K562 (cell line): ENCODE measurements around the gene EVL. TPM values are rescaled to one million over a fixed set of nuclear protein-coding genes. Genes with fewer than 3 reads are reported as not detected.

Experiments used
- ATAC-seq: fragments of 200-7000 bp; cut with Tn5 transposase; 3 replicates; pipeline ENCODE4 v1.9.1; 2020; ENCODE audit warnings: moderate library complexity
- BruUV-seq: library from RNA; stranded (reverse); fragments of 400-500 nt; replicated peaks from 2 replicates; lab custom pipeline; 2021; lab: Mats Ljungman, UMichigan
- CTCF ChIA-PET: fragments of 300-600 bp; formaldehyde crosslinking; extraction: SDS; loops from one replicate; lab custom pipeline; 2021; ENCODE audit warnings: low intra/inter-chr PET ratio; lab: Yijun Ruan, JAX
- POLR2A ChIA-PET: fragments of 300-600, 350-650 bp; sonication (Branson Sonifier 250); formaldehyde crosslinking; extraction: SDS; loops from one replicate; lab custom pipeline; 2021; ENCODE audit warnings: antibody characterized with exemption, inconsistent platforms; lab: Yijun Ruan, JAX
- DNase-seq, 4 experiments: peaks; one replicate each; pipeline versions ENCODE4 v3.0.0 to v3.0.0-alpha.2; 2011 to 2018; ENCODE audit warnings: low spot score in 3 of 4, mixed read lengths in 3 of 4; ENCODE audit errors: extremely low read depth in 1 of 4
- FAIRE-seq: peaks from 2 replicates; lab custom pipeline; 2011; peaks lifted over from hg19 to GRCh38; lab: Jason Lieb, UNC
- H2AFZ ChIP-seq: 2 replicates; pipeline ENCODE4 v1.6.0; 2011; ENCODE audit warnings: low read depth, low read length, control low read depth, inconsistent platforms
- H3K27ac ChIP-seq: fragments of 200-600 bp; 3 replicates; pipeline ENCODE4 v1.8.0; 2011; ENCODE audit warnings: low read depth, mild to moderate bottlenecking, control low read depth, inconsistent platforms, low read length, moderate library complexity, mixed read lengths; ENCODE audit errors: extremely low read depth
- H3K27me3 ChIP-seq, 2 experiments: fragments of 300-600 bp in 1 of 2; 2 replicates in 1 of 2; 3 replicates in 1 of 2; pipeline versions ENCODE4 v1.6.0 to v1.8.0; 2011; ENCODE audit warnings: inconsistent platforms in 2 of 2, low read length in 2 of 2, mild to moderate bottlenecking in 1 of 2, mixed read lengths in 1 of 2, moderate library complexity in 1 of 2; ENCODE audit not compliant: control insufficient read depth in 2 of 2, insufficient read depth in 2 of 2
- H3K36me3 ChIP-seq: fragments of 300-600 bp; 3 replicates; pipeline ENCODE4 v1.8.0; 2011; ENCODE audit warnings: mild to moderate bottlenecking, low read length, inconsistent platforms; ENCODE audit not compliant: control insufficient read depth, insufficient read depth
- H3K4me1 ChIP-seq, 2 experiments: fragments of 200-600 bp in 1 of 2; replicated peaks in 1 of 2; 2 replicates in 1 of 2; 3 replicates in 1 of 2; pipeline versions ENCODE4 v1.5.1 to v1.8.0; 2011; ENCODE audit warnings: inconsistent platforms in 2 of 2, low read length in 2 of 2, mild to moderate bottlenecking in 1 of 2, mixed read lengths in 1 of 2, moderate library complexity in 1 of 2; ENCODE audit not compliant: control insufficient read depth in 2 of 2, insufficient read depth in 2 of 2
- H3K4me2 ChIP-seq: 2 replicates; pipeline ENCODE4 v1.6.1; 2011; ENCODE audit warnings: low read length, control low read depth, inconsistent platforms, mixed read lengths; ENCODE audit not compliant: insufficient read depth
- H3K4me3 ChIP-seq: fragments of 200-600 bp; sonication (generic), shearing (Covaris generic); 2 replicates; pipeline ENCODE4 v1.5.1; 2016; ENCODE audit warnings: control low read depth, inconsistent platforms
- H3K79me2 ChIP-seq: fragments of 200-600 bp; 3 replicates; pipeline ENCODE4 v1.8.0; 2011; ENCODE audit warnings: low read length, inconsistent platforms; ENCODE audit not compliant: control insufficient read depth, insufficient read depth
- H3K9ac ChIP-seq, 2 experiments: 2 replicates each; pipeline versions ENCODE4 v1.6.0 to v1.6.1; 2011; ENCODE audit warnings: low read depth in 2 of 2, low read length in 2 of 2, control low read depth in 1 of 2, inconsistent platforms in 1 of 2, mild to moderate bottlenecking in 1 of 2, mixed read lengths in 1 of 2; ENCODE audit not compliant: insufficient read depth in 1 of 2
- H3K9me1 ChIP-seq: one replicate; pipeline ENCODE4 v1.6.0; 2011; ENCODE audit warnings: inconsistent platforms, mild to moderate bottlenecking, low read length, moderate library complexity; ENCODE audit not compliant: control insufficient read depth, insufficient read depth
- H3K9me3 ChIP-seq: replicated peaks from 2 replicates; pipeline ENCODE4 v1.5.1; 2011; ENCODE audit warnings: low read depth, low read length, inconsistent platforms; ENCODE audit not compliant: control insufficient read depth, insufficient read depth
- H4K20me1 ChIP-seq: replicated peaks from 2 replicates; pipeline ENCODE4 v1.6.1; 2011; ENCODE audit warnings: low read length, inconsistent platforms, mixed read lengths; ENCODE audit not compliant: control insufficient read depth, insufficient read depth
- MAX ChIP-seq: sonication (generic); formaldehyde crosslinking; IDR thresholded peaks from 2 replicates; pipeline ENCODE4 v1.9.0; 2022; ENCODE audit warnings: mild to moderate bottlenecking, missing genetic modification reagents
- NRF1 ChIP-seq, 2 experiments: fragments of 450-650 bp; IDR thresholded peaks in 1 of 2; conservative IDR thresholded peaks in 1 of 2; 2 replicates each; pipeline ENCODE4 v1.6.1; 2014; ENCODE audit warnings: mild to moderate bottlenecking in 2 of 2
- POLR2G ChIP-seq: fragments of 200-400 bp; formaldehyde crosslinking; IDR thresholded peaks from 2 replicates; pipeline ENCODE4 v1.6.1; 2017; ENCODE audit warnings: low read depth, mild to moderate bottlenecking, antibody characterized with exemption, low read length, moderate library complexity
- TEAD2 ChIP-seq: fragments of 450-650 bp; IDR thresholded peaks from 2 replicates; pipeline ENCODE4 v1.6.1; 2016; ENCODE audit warnings: missing genetic modification characterization, control low read depth, missing compliant biosample characterization
- WGBS: fragments of 100-300 bp; shearing (Covaris generic); methylation state at CpG from one replicate; pipeline ENCODE4 v1.1.6; 2016; ENCODE audit warnings: low coverage, mixed read lengths; ENCODE audit not compliant: insufficient coverage; ENCODE audit errors: missing lambda C conversion rate; 5-methylcytosine and 5-hydroxymethylcytosine counted together
- in situ Hi-C: fragments of 300-500 bp; cut with MboI; formaldehyde crosslinking; loops from 4 replicates; pipeline ENCODE4 v1.15.0; 2018; ENCODE audit warnings: inconsistent platforms, mixed read lengths
- intact Hi-C: fragments of 100-400 bp; cut with micrococcal nuclease; formaldehyde crosslinking; loops from 2 replicates; pipeline ENCODE4 v1.14.2; 2022
- polyA plus RNA-seq, 8 experiments: library from polyadenylated mRNA; depleted of rRNA in 4 of 8; stranded (reverse) in 5 of 8; unstranded in 3 of 8; fragments of >200 nt; fragmentation: Nextera tagmentation in 2 of 8; fragmentation: Illumina TruSeq in 1 of 8; extraction: Ambion mirVana in 2 of 8; extraction: Trizol in 1 of 8; gene quantifications; 2 replicates each; pipeline versions ENCODE4 v1.2.1 to v1.2.3, GENCODE V29; 2011 to 2014; ENCODE audit warnings: inconsistent platforms in 1 of 8, missing spikeins in 1 of 8
- total RNA-seq, 7 experiments: library from RNA; depleted of rRNA in 6 of 7; stranded (reverse); fragments of >200 nt in 6 of 7; fragmentation: Illumina TruSeq in 2 of 7; extraction: Trizol in 2 of 7; gene quantifications; 2 replicates each; pipeline versions ENCODE4 v1.2.1 to v1.2.3, GENCODE V29; 2011 to 2021; ENCODE audit warnings: low replicate concordance in 1 of 7

EVL gene
- total and polyA plus RNA-seq, 9 of the 15 experiments (the other 6 are each of a cell fraction or from before 2014, with no cell fraction given): 2.9 to 43.4 (median 23.9) TPM

GRCh38 chr14:100147181-100147631, 82.0 kb downstream of the EVL start:
- in situ Hi-C loops: no loop called here
- H3K9me3 ChIP-seq: no peaks in the 10 kb centered on the region
- H3K4me3 ChIP-seq: no peak overlapping the region
- no peaks in the 10 kb centered on the region for H3K27me3 ChIP-seq
- H3K79me2 ChIP-seq: no peaks in the 10 kb centered on the region
- WGBS: 66% methylated on average over 6 of the region's 20 CpGs
- no peaks in the 10 kb centered on the region for H4K20me1 ChIP-seq
- no peak for FAIRE-seq
- peaks cover 11% of the 10 kb centered on the region; the same call in 1 of the 3 replicates for H3K36me3 ChIP-seq
- TF ChIP-seq POLR2G: peak; percentile 43
- no peak for TF ChIP-seq MAX (CRISPR knock-in tag)
- TF ChIP-seq NRF1 (conservative IDR thresholded peaks at IDR 0.05 in 1 of 2, IDR thresholded peaks at IDR 0.05 in 1 of 2): 0 out of 4 replicates have a peak, but pooled peaks of 1 of the 2 experiments have one; percentile 21
- BruUV-seq: no TSS peak
- H3K27ac ChIP-seq: no peak overlapping the region
- ChIA-PET CTCF (no interaction called here), POLR2A (no interaction called here)
- intact Hi-C loops: no loop called here
- no peak for DNase-seq
- H3K9ac ChIP-seq: no peak overlapping the region
- peaks cover 13 to 78% of the 10 kb centered on the region in 2 experiments for H3K4me1 ChIP-seq
- H3K9me1 ChIP-seq: no peaks in the 10 kb centered on the region
- no peak overlapping the region for H3K4me2 ChIP-seq
- no peak for ATAC-seq
- no peak overlapping the region for H2AFZ ChIP-seq

GRCh38 chr14:100147691-100148464, 82.7 kb downstream of the EVL start:
- TF ChIP-seq TEAD2 (tag): no peak
- H3K79me2 ChIP-seq: no peaks in the 10 kb centered on the region
- no TSS peak for BruUV-seq
- H3K9me1 ChIP-seq: no peaks in the 10 kb centered on the region
- in situ Hi-C loops: no loop called here
- H3K9ac ChIP-seq: peak overlapping the region in 1 of 2 experiments; percentile 26; a peak in 1 of 4 replicates
- intact Hi-C loops: no loop called here
- DNase-seq (no peak), FAIRE-seq (no peak), ATAC-seq (no peak)
- H3K4me2 ChIP-seq: no peak overlapping the region
- H3K36me3 ChIP-seq: peaks cover 11% of the 10 kb centered on the region; the same call in 1 of the 3 replicates
- no peaks in the 10 kb centered on the region for H4K20me1 ChIP-seq
- no peaks in the 10 kb centered on the region for H3K9me3 ChIP-seq
- no peak overlapping the region for H3K27ac ChIP-seq
- ChIA-PET POLR2A (no interaction called here), CTCF (no interaction called here)
- H3K4me3 ChIP-seq: no peak overlapping the region
- H2AFZ ChIP-seq: no peak overlapping the region
- H3K4me1 ChIP-seq: peaks cover 8 to 71% of the 10 kb centered on the region in 2 experiments
- WGBS: 71% methylated on average over 21 of the region's 28 CpGs
- H3K27me3 ChIP-seq: no peaks in the 10 kb centered on the region
